ENCODE data around the gene SCYL3. TPM values are rescaled to one million over a fixed set of nuclear protein-coding genes. Genes with fewer than 3 reads are reported as not detected.

SCYL3 gene
- total and polyA plus RNA-seq, 2 of the 13 experiments (the other 11 are each of a cell fraction or from before 2014, with no cell fraction given), result 3.3 to 4.9 TPM

- ATAC-seq (no peak), FAIRE-seq (no peak), DNase-seq (ENCODE audit: low spot score) (no peak)
- ChIA-PET CTCF (ENCODE audit: low intra/inter-chr PET ratio, low total read pairs) (no interaction called here), POLR2A (no interaction called here)
- Histone ChIP-seq H4K20me1 (ENCODE audit: insufficient read depth, low read length) (no peaks in the 10 kb centered on the region), H3K4me2 (ENCODE audit: low read depth, low read length) (no peak overlapping the region), H3K9me3 (ENCODE audit: low read length) (no peaks in the 10 kb centered on the region), H3K4me1 (ENCODE audit: insufficient read depth, low read length) (no peaks in the 10 kb centered on the region), H2AFZ (ENCODE audit: low read length) (no peak overlapping the region), H3K36me3 (replicated peaks in 1 of 2; ENCODE audit: control insufficient read depth in 1 of 2, insufficient read depth in 2 of 2, low read length in 2 of 2) (no peaks in the 10 kb centered on the region), H3K27ac (ENCODE audit: extremely low read length, insufficient read depth, low read length) (no peak overlapping the region), H3K27me3 (ENCODE audit: control insufficient read depth in 1 of 2, insufficient read depth in 2 of 2, low read length in 2 of 2) (no peaks in the 10 kb centered on the region), H3K4me3 (replicated peaks in 1 of 3; ENCODE audit: insufficient read depth in 1 of 3, low read depth in 2 of 3, low read length in 3 of 3) (no peak overlapping the region), H3K79me2 (ENCODE audit: insufficient read depth, low read length) (no peaks in the 10 kb centered on the region), H3K9ac (ENCODE audit: insufficient read depth, low read depth, low read length) (no peak overlapping the region)
- in situ Hi-C loops (cut with HindIII; ENCODE audit: extremely low pct_ligation_motif_present, low pct_unique_long_range_greater_than_20kb), result loop anchor here (25.0 kb wide), 1 partner anchor 995 kb away; the partner anchor contains the start of gene MROH9
- intact Hi-C loops (cut with micrococcal nuclease; ENCODE audit: unreplicated experiment), result no loop called here
- TF ChIP-seq PITX1 (CRISPR knock-in tag; IDR thresholded peaks at IDR 0.05) (no peak), ZNF432 (CRISPR knock-in tag; IDR thresholded peaks at IDR 0.05; ENCODE audit: borderline replicate concordance) (no peak), ZNF512B (CRISPR knock-in tag; IDR thresholded peaks at IDR 0.05; ENCODE audit: borderline replicate concordance) (no peak), ZFP62 (CRISPR knock-in tag; IDR thresholded peaks at IDR 0.05) (no peak), KDM5A (IDR thresholded peaks at IDR 0.05; ENCODE audit: borderline replicate concordance, low read length) (no peak), AKAP8 (CRISPR knock-in tag; IDR thresholded peaks at IDR 0.05) (no peak), ZNF792 (CRISPR knock-in tag; IDR thresholded peaks at IDR 0.05) (no peak)
- TF ChIP-seq, protein P1, sequence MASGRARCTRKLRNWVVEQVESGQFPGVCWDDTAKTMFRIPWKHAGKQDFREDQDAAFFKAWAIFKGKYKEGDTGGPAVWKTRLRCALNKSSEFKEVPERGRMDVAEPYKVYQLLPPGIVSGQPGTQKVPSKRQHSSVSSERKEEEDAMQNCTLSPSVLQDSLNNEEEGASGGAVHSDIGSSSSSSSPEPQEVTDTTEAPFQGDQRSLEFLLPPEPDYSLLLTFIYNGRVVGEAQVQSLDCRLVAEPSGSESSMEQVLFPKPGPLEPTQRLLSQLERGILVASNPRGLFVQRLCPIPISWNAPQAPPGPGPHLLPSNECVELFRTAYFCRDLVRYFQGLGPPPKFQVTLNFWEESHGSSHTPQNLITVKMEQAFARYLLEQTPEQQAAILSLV (CRISPR knock-in tag; IDR thresholded peaks at IDR 0.05; ENCODE audit: borderline replicate concordance), result no peak
- BruUV-seq (replicated peaks), result no TSS peak
- 94% methylated on average over 2 of the region's 2 CpGs for WGBS (ENCODE audit: low lambda C conversion rate)
Observed at GRCh38 chr1:169941982-169942830, 48.5 kb upstream of the SCYL3 start.

Data from HepG2 (cell line).